GM21367 (cell line): ENCODE results near the gene SLAMF9.

Experiments used
- ATAC-seq: cut with Tn5 transposase; IDR thresholded peaks from one replicate; pipeline ENCODE4 v1.9.1; 2021; ENCODE audit not compliant: unreplicated experiment

The SLAMF9 gene

GRCh38 chr1:159977364-159978106 is 23.5 kb upstream of the SLAMF9 start:
- no peak for ATAC-seq

GRCh38 chr1:159974350-159974965 is 20.4 kb upstream of the SLAMF9 start:
- ATAC-seq, result no peak

GRCh38 chr1:159973350-159973940 is 19.4 kb upstream of the SLAMF9 start:
- ATAC-seq, result no peak

GRCh38 chr1:159972443-159973205 is 18.6 kb upstream of the SLAMF9 start:
- no peak for ATAC-seq

- ATAC-seq, result no peak
These were observed 16.9 kb upstream of the SLAMF9 start for GRCh38 chr1:159970932-159971342.

- no peak for ATAC-seq
These were observed 14.9 kb upstream of the SLAMF9 start for GRCh38 chr1:159968901-159969300.

GRCh38 chr1:159965263-159965662 is 11.2 kb upstream of the SLAMF9 start:
- no peak for ATAC-seq

GRCh38 chr1:159964144-159964543 is 10.1 kb upstream of the SLAMF9 start:
- no peak for ATAC-seq

- ATAC-seq, result no peak
These were observed 8.1 kb upstream of the SLAMF9 start for GRCh38 chr1:159962176-159962575.

- ATAC-seq, result no peak
These were observed 7.6 kb upstream of the SLAMF9 start for GRCh38 chr1:159961636-159962035.

GRCh38 chr1:159960721-159961381 is 6.8 kb upstream of the SLAMF9 start:
- ATAC-seq, result no peak

GRCh38 chr1:159959451-159959850 is 5.4 kb upstream of the SLAMF9 start:
- no peak for ATAC-seq

- ATAC-seq, result no peak
These were observed 4.8 kb upstream of the SLAMF9 start for GRCh38 chr1:159958719-159959380.

- ATAC-seq, result no peak
These were observed 3.8 kb upstream of the SLAMF9 start for GRCh38 chr1:159957824-159958268.

GRCh38 chr1:159955456-159955855 is 1.4 kb upstream of the SLAMF9 start:
- ATAC-seq, result no peak

GRCh38 chr1:159952932-159953331 is 1.1 kb downstream of the SLAMF9 start:
- ATAC-seq, result no peak

GRCh38 chr1:159951551-159951950 is 2.5 kb downstream of the SLAMF9 start:
- no peak for ATAC-seq

GRCh38 chr1:159951016-159951415 is 3.0 kb downstream of the SLAMF9 start:
- no peak for ATAC-seq

GRCh38 chr1:159949981-159950381 is 4.1 kb downstream of the SLAMF9 start:
- no peak for ATAC-seq

- no peak for ATAC-seq
These were observed 4.9 kb downstream of the SLAMF9 start for GRCh38 chr1:159949123-159949522.
